ENCODE measurements around the gene GP1BA. TPM values are rescaled to one million over a fixed set of nuclear protein-coding genes. Genes with fewer than 3 reads are reported as not detected.

GP1BA gene
- total and polyA plus RNA-seq, 2 donors (not counting 3 experiments of a cell fraction or from before 2014, with no cell fraction given): not detected

- no peaks in the 10 kb centered on the region for H4K20me1 ChIP-seq (replicated peaks; ENCODE audit: control insufficient read depth, extremely low read depth, insufficient read depth, low read length)
- H3K4me3 ChIP-seq (replicated peaks in 1 of 3; ENCODE audit: insufficient read depth in 1 of 3, low read depth in 1 of 3, low read length in 3 of 3): no peak overlapping the region
- CTCF ChIA-PET: interaction anchor here (1.2 kb wide), 1 partner anchor 23 kb away, joined by 3 read pairs; no protein-coding TSS in a partner anchor
- BruUV-seq (replicated peaks): no TSS peak
- H3K27ac ChIP-seq (ENCODE audit: insufficient read depth, low read depth, low read length): no peak overlapping the region
- intact Hi-C loops (cut with micrococcal nuclease) (no loop called here), dilution Hi-C loops (cut with MboI; ENCODE audit: extremely low pct_ligation_motif_present, low sequenced_read_pairs) (no loop called here)
- no peaks in the 10 kb centered on the region for H3K9me1 ChIP-seq (replicated peaks; ENCODE audit: control insufficient read depth, extremely low read depth, insufficient read depth, low read length)
- H3K27me3 ChIP-seq (ENCODE audit: control insufficient read depth in 2 of 2, insufficient read depth in 2 of 2, low read length in 2 of 2): no peaks in the 10 kb centered on the region
- no peak for DNase-seq (ENCODE audit: low read depth, low spot score)
- H2AFZ ChIP-seq (ENCODE audit: low read depth, low read length): no peak overlapping the region
- POLR2A ChIA-PET: no interaction called here
- no peak for FAIRE-seq
- no peak overlapping the region for H3K4me2 ChIP-seq (ENCODE audit: insufficient read depth, low read length)
- H3K36me3 ChIP-seq (ENCODE audit: control insufficient read depth in 2 of 2, extremely low read depth in 1 of 2, insufficient read depth in 2 of 2, low read length in 2 of 2): peaks cover 0 to 13% of the 10 kb centered on the region in 2 experiments
- no peaks in the 10 kb centered on the region for H3K79me2 ChIP-seq (ENCODE audit: control insufficient read depth, insufficient read depth, low read length)
- TF ChIP-seq CTCF (IDR thresholded peaks at IDR 0.05; ENCODE audit: extremely low read depth in 1 of 2, insufficient read depth in 1 of 2, low read depth in 1 of 2, low read length in 2 of 2) (no peak), EZH2 (IDR thresholded peaks at IDR 0.05; ENCODE audit: borderline replicate concordance, low read depth, low read length, severe bottlenecking) (no peak), FOS (IDR thresholded peaks at IDR 0.05; ENCODE audit: borderline replicate concordance, insufficient read depth, low read length) (no peak), JUN (IDR thresholded peaks at IDR 0.05; ENCODE audit: borderline replicate concordance, insufficient read depth, insufficient read length, low read depth) (no peak), MAX (IDR thresholded peaks at IDR 0.05; ENCODE audit: insufficient read depth, insufficient read length) (no peak)
- H3K9me3 ChIP-seq (replicated peaks; ENCODE audit: control insufficient read depth, insufficient read depth, low read length): no peaks in the 10 kb centered on the region
- H3K9ac ChIP-seq (replicated peaks; ENCODE audit: extremely low read depth, insufficient read depth, low read length): no peak overlapping the region
- H3K4me1 ChIP-seq (ENCODE audit: control insufficient read depth, extremely low read depth, insufficient read depth, low read length): peaks cover 7% of the 10 kb centered on the region
Observed at GRCh38 chr17:4932756-4933155, 679 bp downstream of the GP1BA start.

- H3K79me2 ChIP-seq (ENCODE audit: control insufficient read depth, insufficient read depth, low read length): peaks cover 7% of the 10 kb centered on the region
- peaks cover 2 to 19% of the 10 kb centered on the region in 2 experiments for H3K36me3 ChIP-seq (ENCODE audit: control insufficient read depth in 2 of 2, extremely low read depth in 1 of 2, insufficient read depth in 2 of 2, low read length in 2 of 2)
- ChIA-PET POLR2A (no interaction called here), CTCF (interaction anchor here (1.5 kb wide), 2 partner anchors 24 to 30 kb away, joined by 4 to 8 read pairs; partner anchors contain the start of gene CHRNE)
- H3K27me3 ChIP-seq (ENCODE audit: control insufficient read depth in 2 of 2, insufficient read depth in 2 of 2, low read length in 2 of 2): no peaks in the 10 kb centered on the region
- DNase-seq (ENCODE audit: low read depth, low spot score) (no peak), FAIRE-seq (no peak)
- no peak overlapping the region for H3K27ac ChIP-seq (ENCODE audit: insufficient read depth, low read depth, low read length)
- H3K9me1 ChIP-seq (replicated peaks; ENCODE audit: control insufficient read depth, extremely low read depth, insufficient read depth, low read length): no peaks in the 10 kb centered on the region
- no TSS peak for BruUV-seq (replicated peaks)
- no peak overlapping the region for H3K9ac ChIP-seq (replicated peaks; ENCODE audit: extremely low read depth, insufficient read depth, low read length)
- intact Hi-C loops (cut with micrococcal nuclease) (no loop called here), dilution Hi-C loops (cut with MboI; ENCODE audit: extremely low pct_ligation_motif_present, low sequenced_read_pairs) (no loop called here)
- no peaks in the 10 kb centered on the region for H3K9me3 ChIP-seq (replicated peaks; ENCODE audit: control insufficient read depth, insufficient read depth, low read length)
- no peak overlapping the region for H2AFZ ChIP-seq (ENCODE audit: low read depth, low read length)
- peaks cover 9% of the 10 kb centered on the region for H3K4me1 ChIP-seq (ENCODE audit: control insufficient read depth, extremely low read depth, insufficient read depth, low read length)
- TF ChIP-seq EZH2 (IDR thresholded peaks at IDR 0.05; ENCODE audit: borderline replicate concordance, low read depth, low read length, severe bottlenecking) (no peak), CTCF (IDR thresholded peaks at IDR 0.05; ENCODE audit: extremely low read depth in 1 of 2, insufficient read depth in 1 of 2, low read depth in 1 of 2, low read length in 2 of 2) (no peak), JUN (IDR thresholded peaks at IDR 0.05; ENCODE audit: borderline replicate concordance, insufficient read depth, insufficient read length, low read depth) (no peak)
- no peaks in the 10 kb centered on the region for H4K20me1 ChIP-seq (replicated peaks; ENCODE audit: control insufficient read depth, extremely low read depth, insufficient read depth, low read length)
- no peak overlapping the region for H3K4me2 ChIP-seq (ENCODE audit: insufficient read depth, low read length)
- no peak overlapping the region for H3K4me3 ChIP-seq (replicated peaks in 1 of 3; ENCODE audit: insufficient read depth in 1 of 3, low read depth in 1 of 3, low read length in 3 of 3)
Observed at GRCh38 chr17:4933646-4934045, 1.6 kb downstream of the GP1BA start.
